NCI-H2227 treated with DMSO at 0.1 percent for 48 hours (cell line): ENCODE results near the gene HIVEP1.
"Not testable (repeated sequence)": the region's sequence is repeated elsewhere in the genome, so short reads cannot be mapped to it uniquely, and the experiment has no call there.

ENCODE experiments used
- DNase-seq: peaks from one replicate; lab custom pipeline; 2025; lab: John Stamatoyannopoulos, UW

Gene HIVEP1

GRCh38 chr6:12158686-12159415, 146.7 kb downstream of the HIVEP1 start:
- DNase-seq = no peak

- DNase-seq = no peak
Observed at GRCh38 chr6:12160326-12160725, 148.2 kb downstream of the HIVEP1 start.

- DNase-seq = no peak
Observed at GRCh38 chr6:12162213-12162612, 150.1 kb downstream of the HIVEP1 start.

DNA sequence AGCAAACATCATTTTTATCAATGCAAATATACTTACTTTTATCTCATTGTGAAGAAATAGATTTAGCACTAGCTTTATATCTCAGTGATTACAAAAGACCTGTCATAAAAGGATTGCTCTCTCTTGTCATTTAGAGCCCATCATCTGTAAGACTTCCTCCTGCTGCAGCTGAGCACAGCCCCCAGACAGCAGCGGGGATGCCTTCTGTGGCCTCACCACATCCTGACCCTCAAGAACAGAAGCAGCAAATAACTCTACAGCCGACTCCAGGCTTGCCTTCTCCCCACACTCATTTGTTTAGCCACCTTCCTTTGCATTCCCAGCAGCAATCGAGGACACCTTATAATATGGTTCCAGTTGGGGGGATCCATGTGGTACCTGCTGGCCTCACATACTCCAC, 151.0 kb downstream of the HIVEP1 start:
- DNase-seq = no peak

DNA sequence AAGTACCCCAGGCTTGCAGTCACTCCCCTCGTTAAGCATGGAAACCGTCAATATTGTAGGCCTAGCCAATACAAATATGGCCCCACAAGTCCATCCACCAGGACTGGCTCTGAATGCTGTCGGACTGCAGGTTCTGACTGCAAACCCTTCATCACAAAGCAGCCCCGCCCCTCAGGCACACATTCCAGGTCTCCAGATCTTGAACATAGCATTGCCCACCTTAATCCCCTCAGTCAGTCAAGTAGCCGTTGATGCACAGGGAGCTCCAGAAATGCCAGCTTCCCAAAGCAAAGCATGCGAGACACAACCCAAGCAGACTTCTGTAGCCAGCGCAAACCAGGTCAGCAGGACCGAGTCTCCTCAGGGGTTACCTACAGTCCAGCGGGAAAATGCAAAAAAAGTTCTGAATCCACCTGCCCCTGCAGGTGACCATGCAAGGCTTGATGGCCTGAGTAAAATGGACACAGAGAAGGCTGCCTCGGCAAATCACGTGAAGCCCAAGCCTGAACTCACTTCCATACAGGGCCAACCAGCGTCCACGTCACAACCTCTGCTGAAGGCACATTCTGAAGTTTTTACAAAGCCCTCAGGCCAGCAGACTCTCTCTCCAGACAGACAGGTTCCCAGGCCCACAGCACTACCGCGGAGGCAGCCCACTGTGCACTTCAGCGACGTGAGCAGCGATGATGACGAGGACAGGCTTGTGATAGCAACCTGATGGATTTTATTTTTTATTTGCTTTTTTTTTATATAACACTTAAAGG, 151.8 kb downstream of the HIVEP1 start:
- DNase-seq = no peak

DNA sequence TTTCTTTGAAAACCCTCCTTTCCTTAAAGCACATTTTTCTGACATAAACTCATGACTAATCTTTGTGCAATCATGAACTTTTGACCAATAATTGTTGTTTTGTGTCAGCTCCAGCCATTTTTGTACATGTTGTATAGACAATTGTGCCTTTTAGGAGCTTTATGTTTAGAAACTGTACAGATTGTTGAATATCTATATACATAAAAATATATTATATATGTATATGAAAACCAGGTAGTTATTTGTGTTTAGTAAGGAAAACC, 152.3 kb downstream of the HIVEP1 start:
- DNase-seq = peak; percentile 3

DNA sequence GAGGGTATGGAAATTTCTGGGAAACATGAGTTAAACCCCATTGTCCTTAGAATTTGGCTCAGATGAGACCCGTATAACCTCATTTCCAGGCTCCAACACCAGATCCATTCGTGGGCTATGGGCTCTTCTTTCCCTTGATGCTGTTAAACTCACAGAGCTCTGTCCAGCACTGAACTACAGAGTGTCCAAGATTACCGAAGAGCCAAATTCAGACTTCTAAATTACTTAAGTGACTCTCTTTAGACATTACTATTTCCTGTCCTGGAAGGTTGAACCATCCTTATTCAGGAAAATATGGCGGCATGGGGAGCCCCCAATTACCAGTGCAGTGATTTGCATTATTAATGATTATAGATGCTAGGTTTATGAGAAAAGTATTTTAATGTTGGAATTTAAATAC, 153.2 kb downstream of the HIVEP1 start:
- DNase-seq = no peak

- no peak for DNase-seq
Observed at GRCh38 chr6:12165722-12166280, 153.7 kb downstream of the HIVEP1 start.

- DNase-seq = no peak
Observed at GRCh38 chr6:12169377-12169776, 157.3 kb downstream of the HIVEP1 start.

DNA sequence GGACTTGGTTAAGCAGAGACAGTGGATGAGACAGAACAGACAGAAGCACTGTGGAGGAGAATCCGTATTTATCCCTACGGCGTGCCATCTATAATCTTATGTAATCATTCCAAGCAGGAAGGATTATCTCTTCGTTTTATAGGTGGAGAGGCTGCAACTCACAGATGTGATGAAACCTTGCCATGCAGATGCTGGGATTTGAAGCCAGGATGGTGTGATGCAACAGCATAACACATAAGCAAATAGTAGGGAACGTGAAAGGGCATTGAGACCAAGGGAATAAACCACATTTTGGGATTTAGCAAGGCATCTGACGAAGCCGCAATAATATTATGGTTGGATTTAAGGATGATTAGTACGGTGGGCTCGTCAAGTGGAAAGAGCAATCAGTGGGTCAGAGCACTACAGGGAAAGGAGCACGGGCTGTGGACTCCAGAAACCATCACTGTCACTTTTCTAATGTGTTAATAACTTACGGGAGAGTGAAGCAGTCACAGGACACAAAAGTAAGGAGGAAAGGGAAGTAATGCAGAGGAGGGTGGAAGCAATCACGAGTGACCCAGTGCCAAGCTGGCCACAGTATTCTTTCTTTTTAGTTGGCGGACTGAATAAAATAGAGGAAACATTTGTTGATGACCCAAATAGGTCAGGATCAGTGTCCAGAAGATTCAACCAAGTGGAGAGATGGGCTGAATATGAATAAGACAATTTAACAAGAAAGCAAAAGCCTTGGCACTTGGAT, 158.4 kb downstream of the HIVEP1 start:
- no peak for DNase-seq

GRCh38 chr6:12171717-12172116, 159.6 kb downstream of the HIVEP1 start:
- no peak for DNase-seq

DNA sequence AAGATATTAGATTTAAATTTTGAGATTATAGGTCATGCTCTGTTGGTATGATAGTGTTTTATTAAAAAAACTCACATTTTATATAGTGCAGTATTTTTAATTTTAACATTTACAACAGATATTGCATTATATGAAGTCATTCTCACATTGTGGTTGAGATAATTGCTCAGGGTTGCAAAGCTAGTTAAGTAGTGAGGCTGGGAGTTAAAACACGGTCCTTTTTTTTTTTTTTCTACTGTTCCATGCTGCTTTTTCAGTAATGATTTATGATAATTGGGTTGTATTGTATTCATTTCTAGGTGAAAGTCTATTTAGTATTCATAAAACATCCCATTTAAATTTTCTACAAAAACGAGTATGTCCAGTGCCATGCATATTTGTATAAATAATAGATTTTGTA, 160.5 kb downstream of the HIVEP1 start:
- no peak for DNase-seq

GRCh38 chr6:12173181-12173580, 161.1 kb downstream of the HIVEP1 start:
- no peak for DNase-seq

DNA sequence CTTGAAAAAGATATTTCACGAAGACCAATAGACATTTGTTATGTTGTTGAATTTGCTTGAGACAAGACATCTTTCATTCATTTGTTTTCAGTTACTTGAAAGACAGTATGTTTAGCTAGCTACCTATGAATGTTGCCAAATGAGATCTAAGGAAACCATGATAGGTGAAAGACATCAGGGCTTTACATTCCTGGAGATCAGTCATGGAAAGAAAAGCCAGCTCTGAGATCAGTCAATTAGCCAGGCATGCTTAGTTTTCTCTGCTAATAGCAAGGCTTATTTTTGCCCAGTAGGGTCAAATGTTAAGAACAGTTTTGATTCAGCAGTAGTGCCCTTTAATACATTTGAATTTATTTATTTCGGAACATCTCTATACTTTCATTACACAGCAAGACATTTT, 161.5 kb downstream of the HIVEP1 start:
- DNase-seq = no peak

GRCh38 chr6:12174878-12175277, 162.8 kb downstream of the HIVEP1 start:
- DNase-seq = no peak

DNA sequence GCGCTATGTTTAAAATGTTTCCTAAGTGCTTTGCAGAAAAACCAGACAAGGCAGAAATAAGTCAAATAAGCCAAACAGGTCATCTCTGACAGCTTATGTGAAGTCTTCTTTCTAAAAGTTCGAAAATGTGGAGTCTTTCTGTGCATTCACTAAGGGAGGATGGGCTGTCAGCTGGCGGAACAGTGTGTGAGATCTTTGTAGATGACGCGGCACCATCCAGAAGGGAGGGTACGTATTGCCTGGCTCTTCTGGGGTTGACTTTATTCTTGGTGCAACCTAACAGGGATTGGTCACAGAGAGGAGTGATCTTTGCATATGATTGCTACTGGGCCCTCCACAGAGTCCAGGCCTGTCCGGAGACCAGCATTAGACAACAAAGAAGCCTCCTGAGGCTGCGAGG, 163.5 kb downstream of the HIVEP1 start:
- no peak for DNase-seq

- DNase-seq = not testable (repeated sequence)
Observed at GRCh38 chr6:12176782-12177181, 164.7 kb downstream of the HIVEP1 start.

- no peak for DNase-seq
Observed at GRCh38 chr6:12178521-12178920, 166.4 kb downstream of the HIVEP1 start.

DNA sequence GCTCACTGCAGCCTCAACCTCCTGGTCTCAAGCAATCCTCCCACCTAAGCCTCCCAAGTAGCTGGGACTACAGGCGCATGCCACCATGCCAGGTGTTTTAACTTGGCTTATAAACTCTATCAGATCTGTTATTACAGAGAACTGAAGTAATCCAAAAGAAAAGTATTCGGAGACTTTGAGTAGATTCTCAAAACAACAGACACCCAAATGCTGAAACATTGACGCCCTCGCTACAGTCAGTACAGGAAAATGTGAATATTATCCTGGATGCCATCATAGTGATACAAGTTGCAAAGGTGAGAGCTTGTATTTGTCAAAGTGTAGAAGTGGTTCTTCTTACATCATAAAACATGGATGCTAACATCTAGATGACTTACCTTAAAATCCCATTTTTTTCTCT, 169.4 kb downstream of the HIVEP1 start:
- DNase-seq = no peak

- no peak for DNase-seq
Observed at GRCh38 chr6:12182676-12183075, 170.6 kb downstream of the HIVEP1 start.

- DNase-seq = no peak
Observed at GRCh38 chr6:12185081-12185673, 173.1 kb downstream of the HIVEP1 start.

DNA sequence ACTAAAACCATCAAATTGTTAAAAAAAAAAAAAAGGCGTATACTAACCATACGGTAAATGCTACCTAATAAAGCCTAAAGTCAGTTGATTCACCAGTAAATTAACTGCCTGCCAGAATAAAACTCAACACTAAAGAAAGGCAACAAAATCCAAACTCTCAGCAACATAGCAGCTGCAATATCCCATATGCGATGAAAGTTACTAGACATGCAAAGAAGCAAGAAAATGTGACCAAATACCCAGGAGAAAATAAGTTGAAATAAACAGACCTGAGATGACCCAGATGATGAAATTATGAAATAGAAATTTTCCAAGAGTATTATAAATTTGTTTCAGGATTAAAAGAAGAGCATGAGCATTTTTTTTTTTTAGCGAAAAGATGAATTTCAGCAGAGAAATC, 174.4 kb downstream of the HIVEP1 start:
- no peak for DNase-seq

DNA sequence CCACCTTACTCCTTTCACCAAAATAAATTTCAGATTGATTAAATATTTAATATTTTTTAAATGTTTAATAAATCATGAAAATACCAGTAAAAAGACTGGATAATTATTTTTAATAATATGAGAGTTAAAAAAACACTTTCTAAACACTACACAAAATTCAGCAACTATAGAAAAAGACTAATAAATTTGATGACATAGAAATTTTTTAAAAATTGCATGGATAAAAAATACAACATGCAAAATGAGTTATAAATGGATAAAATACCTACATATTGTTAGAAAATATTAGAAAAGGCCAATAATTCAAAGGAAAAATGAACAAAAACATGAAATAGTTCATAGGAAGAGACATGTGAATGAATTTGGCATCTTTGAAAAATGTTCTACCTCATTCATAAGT, 177.0 kb downstream of the HIVEP1 start:
- no peak for DNase-seq
